HepG2 (cell line): ENCODE results near the gene TAF6. TPM values are rescaled to one million over a fixed set of nuclear protein-coding genes. Genes with fewer than 3 reads are reported as not detected.
A peak's percentile ranks its signal among the peaks of the same experiment; 100 is the strongest.

Experiments
- ATF7 ChIP-seq, 2 experiments: fragments of 450-650 bp in 1 of 2; sonication (generic) in 1 of 2; formaldehyde crosslinking in 1 of 2; IDR thresholded peaks; 2 replicates each; pipeline versions ENCODE4 v1.4.0 to v1.6.1; 2016 to 2020; ENCODE audit warnings: antibody characterized with exemption in 1 of 2, mild to moderate bottlenecking in 1 of 2, missing genetic modification reagents in 1 of 2
- E2F5 ChIP-seq: sonication (generic); formaldehyde crosslinking; conservative IDR thresholded peaks from 2 replicates; pipeline ENCODE4 v1.4.0; 2020; ENCODE audit warnings: missing genetic modification reagents
- GLI4 ChIP-seq: sonication (generic); formaldehyde crosslinking; IDR thresholded peaks from 2 replicates; pipeline ENCODE4 v1.5.1; 2020; ENCODE audit warnings: missing genetic modification reagents, mild to moderate bottlenecking, moderate library complexity, borderline replicate concordance
- HBP1 ChIP-seq: IDR thresholded peaks from 2 replicates; pipeline ENCODE4 v1.6.1; 2016; ENCODE audit warnings: low read depth, control low read depth
- HOXA9 ChIP-seq: sonication (generic); formaldehyde crosslinking; IDR thresholded peaks from 2 replicates; pipeline ENCODE4 v1.8.1; 2022; ENCODE audit warnings: missing genetic modification reagents, mild to moderate bottlenecking, moderate library complexity, borderline replicate concordance
- IRF1 ChIP-seq: sonication (generic); formaldehyde crosslinking; IDR thresholded peaks from 2 replicates; pipeline ENCODE4 v1.4.0; 2020; ENCODE audit warnings: low read depth, mild to moderate bottlenecking, missing genetic modification reagents
- IRX3 ChIP-seq: sonication (generic); formaldehyde crosslinking; IDR thresholded peaks from 2 replicates; pipeline ENCODE4 v1.8.1; 2023; ENCODE audit warnings: mild to moderate bottlenecking, low read depth, missing genetic modification reagents, borderline replicate concordance
- LCORL ChIP-seq, 2 experiments: fragments of 450-650 bp in 1 of 2; sonication (generic) in 1 of 2; formaldehyde crosslinking in 1 of 2; IDR thresholded peaks; 2 replicates each; pipeline versions ENCODE4 v1.5.0 to v1.6.1; 2017 to 2020; ENCODE audit warnings: antibody characterized with exemption in 1 of 2, missing genetic modification reagents in 1 of 2
- NR1H2 ChIP-seq: sonication (generic); formaldehyde crosslinking; IDR thresholded peaks from 2 replicates; pipeline ENCODE4 v1.8.1; 2022; ENCODE audit warnings: low read depth, missing genetic modification reagents, borderline replicate concordance
- PITX1 ChIP-seq: sonication (generic); formaldehyde crosslinking; IDR thresholded peaks from 2 replicates; pipeline ENCODE4 v1.5.1; 2020; ENCODE audit warnings: mild to moderate bottlenecking, missing genetic modification reagents
- SMARCE1 ChIP-seq: fragments of 450-650 bp; IDR thresholded peaks from 2 replicates; pipeline ENCODE4 v1.6.1; 2017; ENCODE audit warnings: borderline replicate concordance
- SNAPC4 ChIP-seq: sonication (generic); formaldehyde crosslinking; IDR thresholded peaks from 2 replicates; pipeline ENCODE4 v1.4.0; 2020; ENCODE audit warnings: mild to moderate bottlenecking, missing genetic modification reagents
- ZNF207 ChIP-seq: fragments of 450-650 bp; IDR thresholded peaks from 2 replicates; pipeline ENCODE4 v1.6.1; 2016; ENCODE audit warnings: antibody characterized with exemption, borderline replicate concordance
- ZNF292 ChIP-seq: sonication (generic); formaldehyde crosslinking; IDR thresholded peaks from 2 replicates; pipeline ENCODE4 v1.8.1; 2022; ENCODE audit warnings: mild to moderate bottlenecking, low read depth, missing genetic modification reagents, borderline replicate concordance
- ZNF326 ChIP-seq: sonication (generic); formaldehyde crosslinking; IDR thresholded peaks from 2 replicates; pipeline ENCODE4 v1.4.0; 2020; ENCODE audit warnings: missing genetic modification reagents, borderline replicate concordance
- ZNF331 ChIP-seq: sonication (generic); formaldehyde crosslinking; IDR thresholded peaks from 2 replicates; pipeline ENCODE4 v1.4.0; 2020; ENCODE audit warnings: missing genetic modification reagents
- ZNF367 ChIP-seq: sonication (generic); formaldehyde crosslinking; IDR thresholded peaks from 2 replicates; pipeline ENCODE4 v1.4.0; 2020; ENCODE audit warnings: missing genetic modification reagents, borderline replicate concordance
- ZNF564 ChIP-seq: sonication (generic); formaldehyde crosslinking; IDR thresholded peaks from 2 replicates; pipeline ENCODE4 v1.8.1; 2023; ENCODE audit warnings: mild to moderate bottlenecking, missing genetic modification reagents
- ZNF598 ChIP-seq: sonication (generic); formaldehyde crosslinking; IDR thresholded peaks from 2 replicates; pipeline ENCODE4 v1.5.1; 2020; ENCODE audit warnings: mild to moderate bottlenecking, missing genetic modification reagents, borderline replicate concordance
- ZNF614 ChIP-seq: IDR thresholded peaks from 2 replicates; pipeline ENCODE4 v1.6.1; 2018; ENCODE audit warnings: missing biosample characterization, missing genetic modification reagents, inconsistent platforms, borderline replicate concordance
- polyA plus RNA-seq, 8 experiments: library from polyadenylated mRNA; depleted of rRNA in 3 of 8; stranded (reverse) in 7 of 8; unstranded in 1 of 8; fragments of >200 nt; fragmentation: Illumina TruSeq in 4 of 8; extraction: Trizol in 4 of 8; gene quantifications; 2 replicates each; pipeline versions ENCODE4 v1.2.1 to v1.2.3, GENCODE V29; 2011 to 2016; ENCODE audit warnings: low read depth in 4 of 8, missing spikeins in 1 of 8, mixed read lengths in 1 of 8; ENCODE audit not compliant: insufficient read depth in 1 of 8
- total RNA-seq, 5 experiments: library from RNA; depleted of rRNA; stranded (reverse); fragments of >200 nt; fragmentation: Illumina TruSeq; extraction: Trizol; gene quantifications; 2 replicates each; pipeline ENCODE4 v1.2.3, GENCODE V29; 2016; ENCODE audit warnings: low read depth in 1 of 5

Gene TAF6
- total and polyA plus RNA-seq, 2 of the 13 experiments (the other 11 are each of a cell fraction or from before 2014, with no cell fraction given): 12.9 to 18.8 TPM

- TF ChIP-seq ZNF326 (no peak), SMARCE1 (no peak), ZNF598 (CRISPR knock-in tag) (peak; percentile 16; the same call in 1 of the 2 replicates), ZNF367 (CRISPR knock-in tag) (no peak), ZNF207 (no peak), IRF1 (CRISPR knock-in tag) (no peak), NR1H2 (CRISPR knock-in tag) (no peak), HOXA9 (no peak), E2F5 (CRISPR knock-in tag) (0 out of 2 replicates have a peak, but pooled peaks have one; percentile 12), LCORL (IDR thresholded peaks at IDR 0.05) (no peak), LCORL (CRISPR knock-in tag; IDR thresholded peaks at IDR 0.05) (peak; percentile 46; the same call in 1 of the 2 replicates), GLI4 (CRISPR knock-in tag) (peak; percentile 60; the same call in 1 of the 2 replicates), ZNF331 (CRISPR knock-in tag) (peak; percentile 33; the same call in 1 of the 2 replicates), ATF7 (IDR thresholded peaks at IDR 0.05) (no peak), ATF7 (CRISPR knock-in tag; IDR thresholded peaks at IDR 0.05) (no peak), HBP1 (CRISPR knock-in tag) (0 out of 2 replicates have a peak, but pooled peaks have one; percentile 18), IRX3 (CRISPR knock-in tag) (no peak), ZNF292 (no peak), PITX1 (CRISPR knock-in tag) (no peak), ZNF564 (CRISPR knock-in tag) (no peak), SNAPC4 (CRISPR knock-in tag) (peak; percentile 57; the same call in 1 of the 2 replicates), ZNF614 (no peak)
Observed at GRCh38 chr7:100148559-100149328, 29.6 kb upstream of the TAF6 start, which contains the start of gene LAMTOR4 (continued).
